Kidney (tissue), 14 donors: ENCODE results near the gene SCGB2B2. TPM values are rescaled to one million over a fixed set of nuclear protein-coding genes. Genes with fewer than 3 reads are reported as not detected.

Experiments used
- DNase-seq, 5 donors: peaks; one replicate each; pipeline ENCODE4 v3.0.0-alpha.2; 2013 to 2020
- FAIRE-seq: peaks from 2 replicates; lab custom pipeline; 2012; peaks lifted over from hg19 to GRCh38; lab: Jason Lieb, UNC
- H3K27ac ChIP-seq, 2 donors: one replicate each; pipeline ENCODE4 v1.7.0; 2013; ENCODE audit warnings: low read depth in 2 of 2, low read length in 2 of 2, inconsistent platforms in 1 of 2
- H3K27me3 ChIP-seq: one replicate; pipeline ENCODE4 v1.7.1; 2013; ENCODE audit warnings: low read length, inconsistent platforms; ENCODE audit not compliant: control insufficient read depth, insufficient read depth
- H3K36me3 ChIP-seq, 3 donors: one replicate each; pipeline versions ENCODE4 v1.7.0 to v1.7.1; 2013; ENCODE audit warnings: low read length in 3 of 3, control low read depth in 1 of 3, inconsistent platforms in 1 of 3; ENCODE audit not compliant: insufficient read depth in 3 of 3, control insufficient read depth in 2 of 3
- H3K4me1 ChIP-seq, 3 donors: one replicate each; pipeline versions ENCODE4 v1.7.0 to v1.7.1; 2013; ENCODE audit warnings: low read length in 3 of 3, inconsistent platforms in 1 of 3, low read depth in 1 of 3; ENCODE audit not compliant: control insufficient read depth in 2 of 3, insufficient read depth in 2 of 3
- H3K4me3 ChIP-seq, 3 donors: one replicate each; pipeline versions ENCODE4 v1.7.0 to v1.8.1; 2013; ENCODE audit warnings: low read length in 3 of 3, control low read depth in 1 of 3, inconsistent platforms in 1 of 3
- H3K9ac ChIP-seq, 3 donors: one replicate each; pipeline versions ENCODE4 v1.7.0 to v1.7.1; 2013; ENCODE audit warnings: low read length in 3 of 3, control low read depth in 1 of 3, inconsistent platforms in 1 of 3
- H3K9me3 ChIP-seq, 3 donors: one replicate each; pipeline versions ENCODE4 v1.7.0 to v1.7.1; 2013; ENCODE audit warnings: low read length in 3 of 3, control low read depth in 1 of 3, inconsistent platforms in 1 of 3; ENCODE audit not compliant: control insufficient read depth in 2 of 3, insufficient read depth in 1 of 3
- CTCF ChIP-seq: IDR thresholded peaks from 3 replicates; pipeline ENCODE4 v1.5.1; 2012; ENCODE audit warnings: mild to moderate bottlenecking, moderate library complexity, borderline replicate concordance; ENCODE audit not compliant: insufficient read depth; ENCODE audit errors: extremely low read depth
- intact Hi-C: fragments of 100-400 bp; cut with DNase I; formaldehyde crosslinking; loops from one replicate; pipeline ENCODE4 v1.11.1; 2022
- polyA plus RNA-seq: library from polyadenylated mRNA; stranded (reverse); fragments of 350-450 nt; fragmentation: Illumina TruSeq; extraction: RNeasy Lipid Tissue Mini Kit (QIAGEN cat#74804); gene quantifications from one replicate; pipeline ENCODE4 v1.2.3, GENCODE V29; 2014; ENCODE audit warnings: low read depth, low replicate concordance; ENCODE audit not compliant: insufficient read depth
- total RNA-seq: library from RNA; stranded (reverse); fragmentation: NEBNext Ultra II Directional; extraction: Animal tissue kit (Norgen Biotek cat#: 25700); gene quantifications from one replicate; pipeline ENCODE4 v1.2.1, GENCODE V29; 2021
- donor health status: control.
- donor health status: control.
- donor health status: control.
- donor health status: control.
- donor health status: control.
- donor health status: DM: yes; HTN: yes; CAD: no.
- donor health status: Normal renal cell carcinoma (clear cell type).

The SCGB2B2 gene
- total and polyA plus RNA-seq, 2 donors from 2014 or later: 0.73 to 1.1 TPM

GRCh38 chr19:34711890-34712289, 34.9 kb upstream of the SCGB2B2 start:
- H3K27me3 ChIP-seq: no peaks in the 10 kb centered on the region
- H3K9me3 ChIP-seq: peaks cover 0 to 7% (median 2%) of the 10 kb centered on the region in 3 donors
- H3K9ac ChIP-seq: no peak overlapping the region
- H3K36me3 ChIP-seq: no peaks in the 10 kb centered on the region
- H3K27ac ChIP-seq: no peak overlapping the region
- TF ChIP-seq CTCF: no peak
- intact Hi-C loops: loop anchor here (5.0 kb wide), 1 partner anchor 75 kb away; no protein-coding TSS in a partner anchor
- H3K4me1 ChIP-seq: no peaks in the 10 kb centered on the region
- no peak for FAIRE-seq
- DNase-seq: no peak
- no peak overlapping the region for H3K4me3 ChIP-seq

GRCh38 chr19:34707661-34708060, 30.7 kb upstream of the SCGB2B2 start:
- no peaks in the 10 kb centered on the region for H3K4me1 ChIP-seq
- FAIRE-seq: no peak
- H3K4me3 ChIP-seq: no peak overlapping the region
- no peak overlapping the region for H3K27ac ChIP-seq
- no peak for DNase-seq
- intact Hi-C loops: no loop called here
- no peaks in the 10 kb centered on the region for H3K36me3 ChIP-seq
- TF ChIP-seq CTCF: no peak
- no peaks in the 10 kb centered on the region for H3K9me3 ChIP-seq
- H3K9ac ChIP-seq: no peak overlapping the region
- H3K27me3 ChIP-seq: no peaks in the 10 kb centered on the region

GRCh38 chr19:34692549-34692948, 15.6 kb upstream of the SCGB2B2 start:
- DNase-seq: peak in 1 of 5 donors; percentile 29
- FAIRE-seq: no peak
- no peak for TF ChIP-seq CTCF
- H3K36me3 ChIP-seq: no peaks in the 10 kb centered on the region
- H3K27me3 ChIP-seq: no peaks in the 10 kb centered on the region
- no peak overlapping the region for H3K9ac ChIP-seq
- intact Hi-C loops: no loop called here
- peaks cover 0 to 11% (median 1%) of the 10 kb centered on the region in 3 donors for H3K9me3 ChIP-seq
- H3K4me1 ChIP-seq: no peaks in the 10 kb centered on the region
- no peak overlapping the region for H3K27ac ChIP-seq
- H3K4me3 ChIP-seq: no peak overlapping the region

GRCh38 chr19:34690372-34690771, 13.4 kb upstream of the SCGB2B2 start:
- Histone ChIP-seq H3K4me3 (no peak overlapping the region), H3K27me3 (no peaks in the 10 kb centered on the region), H3K9me3 (peaks cover 0 to 33% (median 1%) of the 10 kb centered on the region in 3 donors), H3K36me3 (no peaks in the 10 kb centered on the region), H3K4me1 (no peaks in the 10 kb centered on the region), H3K27ac (no peak overlapping the region), H3K9ac (no peak overlapping the region)
- FAIRE-seq (no peak), DNase-seq (no peak)
- intact Hi-C loops: no loop called here
- no peak for TF ChIP-seq CTCF
